HepG2 (cell line): ENCODE data around the gene SMAD7. TPM values are rescaled to one million over a fixed set of nuclear protein-coding genes. Genes with fewer than 3 reads are reported as not detected.

Experiments
- ATF1 ChIP-seq: IDR thresholded peaks from 2 replicates; pipeline ENCODE4 v1.6.1; 2016; ENCODE audit warnings: mild to moderate bottlenecking, control low read depth
- HBP1 ChIP-seq: IDR thresholded peaks from 2 replicates; pipeline ENCODE4 v1.6.1; 2016; ENCODE audit warnings: low read depth, control low read depth
- HDAC2 ChIP-seq: sonication (generic); formaldehyde crosslinking; IDR thresholded peaks from 2 replicates; pipeline ENCODE4 v1.4.0; 2020; ENCODE audit warnings: missing genetic modification reagents
- KLF15 ChIP-seq: sonication (generic); formaldehyde crosslinking; IDR thresholded peaks from 2 replicates; pipeline ENCODE4 v1.8.1; 2023; ENCODE audit warnings: borderline replicate concordance, mild to moderate bottlenecking, inconsistent platforms, missing genetic modification reagents, mixed read lengths
- MTERF4 ChIP-seq: sonication (generic); formaldehyde crosslinking; IDR thresholded peaks from 2 replicates; pipeline ENCODE4 v1.8.0; 2023; ENCODE audit warnings: mild to moderate bottlenecking, missing genetic modification reagents
- NAIF1 ChIP-seq: sonication (generic); formaldehyde crosslinking; IDR thresholded peaks from 2 replicates; pipeline ENCODE4 v1.5.0; 2020; ENCODE audit warnings: mild to moderate bottlenecking, missing genetic modification reagents, borderline replicate concordance
- SSRP1 ChIP-seq: IDR thresholded peaks from 2 replicates; pipeline ENCODE4 v1.6.1; 2016; ENCODE audit warnings: control low read depth
- WIZ ChIP-seq: sonication (generic); formaldehyde crosslinking; IDR thresholded peaks from 2 replicates; pipeline ENCODE4 v1.5.1; 2020; ENCODE audit warnings: mild to moderate bottlenecking, missing genetic modification reagents
- ZGPAT ChIP-seq: IDR thresholded peaks from 2 replicates; pipeline ENCODE4 v1.6.1; 2016; ENCODE audit warnings: mild to moderate bottlenecking
- ZNF232 ChIP-seq: sonication (generic); formaldehyde crosslinking; IDR thresholded peaks from 2 replicates; pipeline ENCODE4 v1.4.0; 2020; ENCODE audit warnings: missing genetic modification reagents, borderline replicate concordance
- ZNF382 ChIP-seq: sonication (generic); formaldehyde crosslinking; IDR thresholded peaks from 2 replicates; pipeline ENCODE4 v1.5.0; 2020; ENCODE audit warnings: missing genetic modification reagents, mild to moderate bottlenecking, borderline replicate concordance
- ZNF510 ChIP-seq: sonication (generic); formaldehyde crosslinking; IDR thresholded peaks from 2 replicates; pipeline ENCODE4 v1.4.0; 2020; ENCODE audit warnings: low read depth, mild to moderate bottlenecking, missing genetic modification reagents
- ZNF543 ChIP-seq: sonication (generic); formaldehyde crosslinking; IDR thresholded peaks from 2 replicates; pipeline ENCODE4 v1.4.0; 2020; ENCODE audit warnings: mild to moderate bottlenecking, missing genetic modification reagents
- ZNF691 ChIP-seq: sonication (generic); formaldehyde crosslinking; IDR thresholded peaks from 2 replicates; pipeline ENCODE4 v1.4.0; 2020; ENCODE audit warnings: missing genetic modification reagents, low read depth, mild to moderate bottlenecking, borderline replicate concordance
- polyA plus RNA-seq, 8 experiments: library from polyadenylated mRNA; depleted of rRNA in 3 of 8; stranded (reverse) in 7 of 8; unstranded in 1 of 8; fragments of >200 nt; fragmentation: Illumina TruSeq in 4 of 8; extraction: Trizol in 4 of 8; gene quantifications; 2 replicates each; pipeline versions ENCODE4 v1.2.1 to v1.2.3, GENCODE V29; 2011 to 2016; ENCODE audit warnings: low read depth in 4 of 8, missing spikeins in 1 of 8, mixed read lengths in 1 of 8; ENCODE audit not compliant: insufficient read depth in 1 of 8
- total RNA-seq, 5 experiments: library from RNA; depleted of rRNA; stranded (reverse); fragments of >200 nt; fragmentation: Illumina TruSeq; extraction: Trizol; gene quantifications; 2 replicates each; pipeline ENCODE4 v1.2.3, GENCODE V29; 2016; ENCODE audit warnings: low read depth in 1 of 5
- TF ChIP-seq, protein P1 (sequence below): sonication (generic); formaldehyde crosslinking; IDR thresholded peaks from 2 replicates; pipeline ENCODE4 v1.5.1; 2020; ENCODE audit warnings: mild to moderate bottlenecking, missing genetic modification reagents, borderline replicate concordance
- TF ChIP-seq, protein P2 (sequence below): sonication (generic); formaldehyde crosslinking; IDR thresholded peaks from 2 replicates; pipeline ENCODE4 v1.5.1; 2020; ENCODE audit warnings: missing genetic modification reagents, mild to moderate bottlenecking, borderline replicate concordance

The SMAD7 gene
- total and polyA plus RNA-seq, 2 of the 13 experiments (the other 11 are each of a cell fraction or from before 2014, with no cell fraction given), result 17.4 to 24.7 TPM

- TF ChIP-seq ZNF691 (CRISPR knock-in tag) (peak; percentile 70; the same call in 1 of the 2 replicates), ZGPAT (CRISPR knock-in tag) (peak; percentile 78; the same call in 1 of the 2 replicates), ZNF510 (CRISPR knock-in tag) (peak; percentile 62; the same call in 1 of the 2 replicates), HBP1 (CRISPR knock-in tag) (no peak), ATF1 (CRISPR knock-in tag) (no peak), SSRP1 (CRISPR knock-in tag) (no peak), ZNF543 (no peak), NAIF1 (no peak), KLF15 (peak; percentile 76; the same call in 1 of the 2 replicates), ZNF232 (0 out of 2 replicates have a peak, but pooled peaks have one; percentile 21), MTERF4 (CRISPR knock-in tag) (no peak), HDAC2 (peak; percentile 86), WIZ (no peak), ZNF382 (CRISPR knock-in tag) (no peak)
- TF ChIP-seq, protein P1, sequence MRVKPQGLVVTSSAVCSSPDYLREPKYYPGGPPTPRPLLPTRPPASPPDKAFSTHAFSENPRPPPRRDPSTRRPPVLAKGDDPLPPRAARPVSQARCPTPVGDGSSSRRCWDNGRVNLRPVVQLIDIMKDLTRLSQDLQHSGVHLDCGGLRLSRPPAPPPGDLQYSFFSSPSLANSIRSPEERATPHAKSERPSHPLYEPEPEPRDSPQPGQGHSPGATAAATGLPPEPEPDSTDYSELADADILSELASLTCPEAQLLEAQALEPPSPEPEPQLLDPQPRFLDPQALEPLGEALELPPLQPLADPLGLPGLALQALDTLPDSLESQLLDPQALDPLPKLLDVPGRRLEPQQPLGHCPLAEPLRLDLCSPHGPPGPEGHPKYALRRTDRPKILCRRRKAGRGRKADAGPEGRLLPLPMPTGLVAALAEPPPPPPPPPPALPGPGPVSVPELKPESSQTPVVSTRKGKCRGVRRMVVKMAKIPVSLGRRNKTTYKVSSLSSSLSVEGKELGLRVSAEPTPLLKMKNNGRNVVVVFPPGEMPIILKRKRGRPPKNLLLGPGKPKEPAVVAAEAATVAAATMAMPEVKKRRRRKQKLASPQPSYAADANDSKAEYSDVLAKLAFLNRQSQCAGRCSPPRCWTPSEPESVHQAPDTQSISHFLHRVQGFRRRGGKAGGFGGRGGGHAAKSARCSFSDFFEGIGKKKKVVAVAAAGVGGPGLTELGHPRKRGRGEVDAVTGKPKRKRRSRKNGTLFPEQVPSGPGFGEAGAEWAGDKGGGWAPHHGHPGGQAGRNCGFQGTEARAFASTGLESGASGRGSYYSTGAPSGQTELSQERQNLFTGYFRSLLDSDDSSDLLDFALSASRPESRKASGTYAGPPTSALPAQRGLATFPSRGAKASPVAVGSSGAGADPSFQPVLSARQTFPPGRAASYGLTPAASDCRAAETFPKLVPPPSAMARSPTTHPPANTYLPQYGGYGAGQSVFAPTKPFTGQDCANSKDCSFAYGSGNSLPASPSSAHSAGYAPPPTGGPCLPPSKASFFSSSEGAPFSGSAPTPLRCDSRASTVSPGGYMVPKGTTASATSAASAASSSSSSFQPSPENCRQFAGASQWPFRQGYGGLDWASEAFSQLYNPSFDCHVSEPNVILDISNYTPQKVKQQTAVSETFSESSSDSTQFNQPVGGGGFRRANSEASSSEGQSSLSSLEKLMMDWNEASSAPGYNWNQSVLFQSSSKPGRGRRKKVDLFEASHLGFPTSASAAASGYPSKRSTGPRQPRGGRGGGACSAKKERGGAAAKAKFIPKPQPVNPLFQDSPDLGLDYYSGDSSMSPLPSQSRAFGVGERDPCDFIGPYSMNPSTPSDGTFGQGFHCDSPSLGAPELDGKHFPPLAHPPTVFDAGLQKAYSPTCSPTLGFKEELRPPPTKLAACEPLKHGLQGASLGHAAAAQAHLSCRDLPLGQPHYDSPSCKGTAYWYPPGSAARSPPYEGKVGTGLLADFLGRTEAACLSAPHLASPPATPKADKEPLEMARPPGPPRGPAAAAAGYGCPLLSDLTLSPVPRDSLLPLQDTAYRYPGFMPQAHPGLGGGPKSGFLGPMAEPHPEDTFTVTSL (CRISPR knock-in tag), result peak; percentile 34; the same call in 1 of the 2 replicates
- TF ChIP-seq, protein P2, sequence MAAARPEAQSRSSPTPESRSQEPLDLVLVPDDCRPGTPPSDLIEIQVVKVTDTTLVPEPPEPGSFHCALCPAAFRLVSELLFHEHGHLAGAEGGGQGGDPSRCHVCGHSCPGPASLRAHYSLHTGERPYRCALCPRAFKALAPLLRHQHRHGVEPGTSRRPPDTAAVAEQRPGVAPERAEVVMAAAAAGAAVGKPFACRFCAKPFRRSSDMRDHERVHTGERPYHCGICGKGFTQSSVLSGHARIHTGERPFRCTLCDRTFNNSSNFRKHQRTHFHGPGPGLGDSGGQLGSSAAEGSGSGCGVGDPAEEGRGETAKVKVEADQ, result peak; percentile 54; the same call in 1 of the 2 replicates
Observed at GRCh38 chr18:48902023-48902855, 48.5 kb downstream of the SMAD7 start (continued).
